Motor neuron (in vitro differentiated cells): ENCODE measurements around the gene PLA2G4B. TPM values are rescaled to one million over a fixed set of nuclear protein-coding genes. Genes with fewer than 3 reads are reported as not detected.

ENCODE experiments used
- ATAC-seq, 8 experiments: fragments of 200-7000 bp; cut with Tn5 transposase; replicated peaks in 6 of 8; 2 replicates each; pipeline ENCODE4 v1.8.0; 2021; ENCODE audit warnings: mild to moderate bottlenecking in 8 of 8, moderate library complexity in 8 of 8
- H3K27ac ChIP-seq, 2 donors: fragments of 250-450 bp; sonication (Bioruptor Pico); 2 replicates each; pipeline ENCODE4 v1.9.0; 2021; ENCODE audit warnings: antibody characterized with exemption in 2 of 2, mild to moderate bottlenecking in 2 of 2, moderate library complexity in 1 of 2
- H3K4me1 ChIP-seq, 2 donors: fragments of 250-450 bp; sonication (Bioruptor Pico); replicated peaks in 1 of 2; 2 replicates each; pipeline ENCODE4 v1.6.1; 2021; ENCODE audit warnings: antibody characterized with exemption in 2 of 2, mild to moderate bottlenecking in 2 of 2, moderate library complexity in 1 of 2
- H3K4me3 ChIP-seq, 5 donors: fragments of 250-450 bp; sonication (Bioruptor Pico); 2 replicates each; pipeline ENCODE4 v1.9.0; 2021; ENCODE audit warnings: antibody characterized with exemption in 5 of 5, mild to moderate bottlenecking in 5 of 5, moderate library complexity in 4 of 5
- WGBS, 10 experiments: fragments of 450-650 bp; shearing (Covaris generic); methylation state at CpG; one replicate each; pipeline ENCODE4 v1.0.0; 2022; 5-methylcytosine and 5-hydroxymethylcytosine counted together
- in situ Hi-C, 9 experiments: fragments of 400-800 bp; cut with MboI; loops; one replicate each; pipeline ENCODE4 v1.15.0; 2021; ENCODE audit warnings: low sequenced_read_pairs in 9 of 9, low pct_unique_long_range_greater_than_20kb in 2 of 9; ENCODE audit not compliant: unreplicated experiment in 9 of 9
- total RNA-seq, 8 experiments: library from RNA; unstranded; fragments of 300-600 nt; gene quantifications; 2 replicates each; pipeline versions ENCODE4 v1.2.3 to v1.2.4, GENCODE V29; 2022

Gene PLA2G4B
- total RNA-seq, 8 experiments from 2014 or later: 1.1 to 7.7 (median 3.6) TPM

DNA sequence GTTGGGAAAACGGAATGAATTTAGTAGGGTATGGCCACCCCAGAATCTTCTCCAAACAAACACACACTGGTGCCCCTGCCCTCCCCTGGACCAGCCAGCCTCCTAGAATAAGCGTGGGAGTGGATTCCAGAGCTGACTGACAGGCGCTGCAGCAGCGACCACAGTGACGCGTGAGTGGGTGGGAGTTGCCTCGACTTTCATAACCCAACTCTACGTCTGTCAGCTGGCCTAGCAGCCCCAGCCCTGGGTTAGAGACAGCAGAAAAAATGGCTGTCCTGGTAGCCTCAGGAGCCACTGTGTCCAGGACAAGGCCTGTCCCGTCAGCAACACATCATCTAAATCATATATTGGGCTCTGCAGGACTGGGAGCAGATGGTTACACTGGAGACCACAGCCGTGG lies 10.0 kb downstream of the PLA2G4B start:
- Histone ChIP-seq H3K4me1 (no peaks in the 10 kb centered on the region), H3K27ac (no peak overlapping the region), H3K4me3 (no peak overlapping the region)
- ATAC-seq: no peak
- WGBS, 10 experiments: 57 to 100% (median 90%) methylated on average over 1 to 2 of the region's 10 CpGs; no CpG with 5 or more reads in 4 of the 10 experiments
- in situ Hi-C loops: no loop called here

DNA sequence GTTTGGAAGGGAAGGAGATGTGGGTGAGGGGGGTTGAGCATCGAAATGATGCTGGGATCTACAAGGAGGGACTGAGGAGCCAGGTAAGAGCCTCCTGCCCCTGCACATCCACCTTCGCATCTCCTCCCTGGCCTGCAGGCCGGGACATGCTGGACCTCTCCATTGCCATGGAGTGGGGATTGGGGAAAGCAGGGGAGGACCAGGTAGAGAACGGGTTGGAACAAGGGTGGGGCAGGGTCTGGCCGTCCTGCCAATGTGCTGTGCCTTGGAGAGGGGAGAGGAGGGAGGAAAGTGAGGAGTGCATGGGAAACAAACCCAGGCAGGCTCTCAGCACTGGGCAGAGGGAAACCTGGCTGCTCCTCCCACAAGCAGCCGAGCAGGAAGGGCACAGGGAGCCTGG lies 10.6 kb downstream of the PLA2G4B start:
- in situ Hi-C loops: no loop called here
- 80 to 100% (median 95%) methylated on average over 1 to 2 of the region's 6 CpGs; no CpG with 5 or more reads in 6 of the 10 experiments for WGBS, 10 experiments
- no peak for ATAC-seq
- peaks cover 0 to 3% of the 10 kb centered on the region in 2 donors for H3K4me1 ChIP-seq
- H3K4me3 ChIP-seq: no peak overlapping the region
- no peak overlapping the region for H3K27ac ChIP-seq

DNA sequence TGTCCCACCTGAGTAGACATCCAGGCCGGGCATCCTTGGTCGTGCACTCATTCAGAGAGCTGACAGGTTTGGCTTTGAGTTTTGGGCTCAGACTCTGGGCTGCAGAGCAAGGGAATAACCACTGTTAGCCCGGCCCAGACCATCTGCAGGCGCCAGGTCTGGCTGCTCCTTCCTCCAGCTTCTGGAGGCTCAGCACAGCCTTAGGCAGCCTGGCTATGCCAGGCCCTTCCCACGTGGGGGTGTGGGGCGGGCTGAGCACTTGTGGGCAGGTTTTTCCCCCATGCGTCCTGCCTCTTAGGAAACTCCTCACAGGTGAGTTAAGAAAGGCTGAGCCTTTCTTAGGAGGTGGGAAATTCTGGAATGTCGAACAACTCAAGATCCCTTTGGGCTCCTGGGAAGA lies 11.2 kb downstream of the PLA2G4B start:
- in situ Hi-C loops: no loop called here
- H3K4me1 ChIP-seq: peaks cover 1 to 9% of the 10 kb centered on the region in 2 donors
- H3K4me3 ChIP-seq: no peak overlapping the region
- peak in 3 of 8 experiments; percentile 41 to 71 (median 66) for ATAC-seq
- 18 to 80% (median 75%) methylated on average over 1 to 4 of the region's 8 CpGs; no CpG with 5 or more reads in 4 of the 10 experiments for WGBS, 10 experiments
- no peak overlapping the region for H3K27ac ChIP-seq

DNA sequence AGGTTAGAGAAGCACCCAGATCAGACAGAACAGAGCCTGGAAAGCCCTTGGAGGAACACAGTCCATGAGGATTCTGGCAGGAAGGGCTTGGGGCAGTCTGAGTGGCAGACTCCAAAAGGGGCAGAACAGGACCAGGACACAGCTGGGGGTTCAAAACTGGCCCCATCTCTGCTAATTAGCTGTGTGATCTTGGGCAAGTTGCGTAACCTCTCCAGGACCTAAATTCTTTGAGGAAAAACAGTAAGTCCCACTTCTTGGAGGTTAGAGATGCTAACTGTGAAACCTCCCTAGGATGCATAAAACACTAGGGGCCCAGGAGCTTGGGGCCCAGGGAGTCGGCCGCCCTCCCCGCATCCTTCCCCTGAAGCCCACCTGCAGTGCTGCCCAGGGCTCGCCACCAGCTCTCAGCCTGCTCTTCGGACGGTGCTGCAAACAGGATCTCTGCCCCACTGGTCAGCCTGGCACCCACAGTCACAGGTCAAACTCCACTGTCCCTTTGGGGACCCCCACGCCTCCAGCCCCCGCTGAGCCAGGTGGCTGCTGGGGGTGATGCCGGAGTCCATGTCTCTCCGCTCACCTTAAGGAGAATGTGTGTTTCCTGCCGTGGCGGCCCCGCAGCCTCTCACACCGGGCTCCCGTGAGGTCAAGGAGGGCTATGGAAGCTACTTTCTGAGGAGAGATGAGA lies 12.0 kb downstream of the PLA2G4B start:
- Histone ChIP-seq H3K4me1 (peaks cover 9 to 17% of the 10 kb centered on the region in 2 donors), H3K4me3 (no peak overlapping the region), H3K27ac (no peak overlapping the region)
- ATAC-seq: peak in 1 of 8 experiments; percentile 8
- WGBS, 10 experiments: 60 to 100% (median 91%) methylated on average over 1 to 6 of the region's 16 CpGs; no CpG with 5 or more reads in 2 of the 10 experiments
- in situ Hi-C loops: no loop called here

DNA sequence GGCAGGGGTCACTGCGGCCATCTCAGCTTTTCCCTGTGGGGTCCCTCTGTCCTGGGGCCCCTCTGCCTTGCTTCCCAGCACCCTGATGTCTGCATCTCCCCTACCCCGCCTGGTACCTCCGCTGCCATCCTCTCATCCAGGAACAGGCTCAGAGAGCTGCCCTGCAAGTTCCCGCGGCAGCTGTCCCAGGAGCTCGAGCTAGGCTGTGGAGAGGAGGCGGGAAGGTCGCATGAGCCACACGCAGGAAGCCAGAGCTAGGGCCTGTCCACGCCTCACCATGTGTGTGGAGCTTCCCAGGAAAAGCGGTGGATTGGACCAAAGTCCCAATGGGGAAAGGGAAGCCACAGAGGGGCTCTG lies 12.5 kb downstream of the PLA2G4B start:
- ATAC-seq: no peak
- in situ Hi-C loops: no loop called here
- 3 to 100% (median 70%) methylated on average over 1 to 6 of the region's 11 CpGs; no CpG with 5 or more reads in 6 of the 10 experiments for WGBS, 10 experiments

DNA sequence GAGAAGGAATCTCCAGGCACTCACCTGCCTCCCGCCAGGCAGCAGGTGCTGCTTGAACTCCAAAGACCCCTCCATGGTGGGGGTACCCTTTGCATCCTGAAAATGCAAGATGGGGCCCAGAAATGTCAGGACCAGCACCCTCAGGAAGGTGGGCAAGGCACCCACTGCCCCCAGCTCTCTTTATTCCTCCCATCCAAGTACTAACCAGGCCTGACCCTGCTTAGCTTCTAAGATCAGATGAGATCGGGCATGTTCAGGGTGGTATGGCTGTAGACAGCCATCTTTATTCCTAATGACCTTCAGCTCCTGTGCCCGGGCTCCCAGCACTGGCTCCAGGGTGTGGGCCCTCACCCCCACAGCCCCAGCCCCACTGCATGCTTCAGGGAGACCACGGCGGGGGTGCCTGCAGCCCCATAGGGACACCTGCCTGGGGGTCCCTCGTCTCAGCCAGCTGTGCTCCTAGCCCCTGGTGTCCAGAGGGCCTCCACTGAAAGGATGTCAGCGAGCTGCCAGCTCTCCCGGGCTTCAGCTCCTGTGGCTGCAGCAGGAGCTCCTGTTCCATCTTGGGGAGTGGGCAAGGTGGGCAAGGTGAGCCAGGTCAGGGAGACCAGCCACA lies 13.2 kb downstream of the PLA2G4B start:
- no peak for ATAC-seq
- H3K4me1 ChIP-seq: peaks cover 13 to 21% of the 10 kb centered on the region in 2 donors
- in situ Hi-C loops: no loop called here
- no peak overlapping the region for H3K27ac ChIP-seq
- H3K4me3 ChIP-seq: no peak overlapping the region
- WGBS, 10 experiments: 35 to 83% (median 82%) methylated on average over 1 to 2 of the region's 8 CpGs; no CpG with 5 or more reads in 6 of the 10 experiments

More for the DNA sequence above, 12.5 kb downstream of the PLA2G4B start:
- Histone ChIP-seq H3K4me3 (no peak overlapping the region), H3K4me1 (peaks cover 13 to 21% of the 10 kb centered on the region in 2 donors), H3K27ac (no peak overlapping the region)

DNA sequence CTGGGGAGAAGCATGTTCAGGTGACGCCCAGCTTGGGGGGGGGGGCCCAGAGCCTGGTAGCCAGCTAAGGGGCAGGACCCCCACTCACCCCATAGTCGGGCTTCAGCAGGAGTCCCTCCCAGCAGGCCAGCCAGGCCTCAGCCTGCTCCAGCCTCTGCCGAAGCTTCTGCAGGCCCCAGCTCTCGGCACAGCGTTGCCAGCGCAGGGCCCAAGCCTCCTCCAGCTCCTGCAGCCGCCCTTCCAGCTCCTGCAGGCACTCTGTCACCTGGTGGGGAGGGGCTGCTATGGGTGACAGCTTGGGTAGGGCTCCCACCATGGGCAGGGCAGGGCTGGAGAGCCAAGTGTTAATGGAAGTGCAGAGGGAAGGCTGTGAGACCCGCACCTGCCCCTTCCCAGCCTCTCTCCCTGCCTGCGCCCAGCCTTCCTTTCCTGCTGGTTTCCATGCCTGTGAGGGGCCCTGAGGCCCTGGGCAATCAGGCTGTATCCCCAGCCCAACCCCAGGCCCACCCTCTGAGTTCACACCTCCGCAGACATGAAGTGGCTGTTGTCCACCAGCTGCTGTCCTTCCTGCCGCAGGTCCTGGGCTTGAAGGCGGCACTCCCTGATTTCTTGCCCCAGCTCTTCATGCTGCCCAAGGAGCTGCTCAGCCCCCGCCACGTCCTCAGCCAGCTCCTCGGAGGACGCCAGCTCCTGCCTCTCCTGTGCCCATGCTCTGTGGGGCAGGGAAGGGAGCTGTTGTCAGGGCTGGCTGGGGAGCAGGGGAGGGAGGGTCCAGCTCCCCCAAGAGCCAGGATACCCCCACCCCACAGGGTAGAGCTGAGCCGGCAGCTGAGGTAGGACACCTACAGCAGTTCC lies 14.3 kb downstream of the PLA2G4B start:
- peak in 4 of 8 experiments; percentile 1 to 45 (median 30) for ATAC-seq
- H3K4me3 ChIP-seq: no peak overlapping the region
- no peak overlapping the region for H3K27ac ChIP-seq
- 40 to 100% (median 85%) methylated on average over 1 to 2 of the region's 17 CpGs; no CpG with 5 or more reads in 4 of the 10 experiments for WGBS, 10 experiments
- in situ Hi-C loops: no loop called here
- H3K4me1 ChIP-seq: peaks cover 13 to 21% of the 10 kb centered on the region in 2 donors

DNA sequence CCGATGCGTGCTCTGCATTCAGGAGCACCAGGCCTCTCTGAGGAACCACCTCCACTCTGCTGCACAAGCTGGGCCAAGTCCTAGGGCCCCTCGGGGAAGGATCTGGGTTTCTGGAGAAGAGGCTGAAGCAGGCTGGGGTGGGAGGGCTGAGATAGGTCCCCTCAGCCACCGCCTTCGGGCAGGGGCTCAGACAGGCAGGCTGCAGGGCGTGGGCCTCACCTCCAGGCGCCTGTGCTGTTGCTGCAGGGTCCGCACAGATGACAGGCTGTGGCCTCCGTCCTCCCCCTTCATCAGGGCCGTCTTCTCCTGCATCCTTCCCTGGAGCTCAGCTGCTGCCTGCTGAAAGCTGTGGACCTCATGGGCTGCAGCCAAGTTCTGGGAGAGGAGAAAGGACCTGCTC lies 15.2 kb downstream of the PLA2G4B start:
- Histone ChIP-seq H3K4me1 (peaks cover 13 to 21% of the 10 kb centered on the region in 2 donors), H3K27ac (no peak overlapping the region), H3K4me3 (no peak overlapping the region)
- no peak for ATAC-seq
- 85% methylated on average over 2 of the region's 10 CpGs; no CpG with 5 or more reads in 9 of the 10 experiments for WGBS, 10 experiments
- in situ Hi-C loops: no loop called here

DNA sequence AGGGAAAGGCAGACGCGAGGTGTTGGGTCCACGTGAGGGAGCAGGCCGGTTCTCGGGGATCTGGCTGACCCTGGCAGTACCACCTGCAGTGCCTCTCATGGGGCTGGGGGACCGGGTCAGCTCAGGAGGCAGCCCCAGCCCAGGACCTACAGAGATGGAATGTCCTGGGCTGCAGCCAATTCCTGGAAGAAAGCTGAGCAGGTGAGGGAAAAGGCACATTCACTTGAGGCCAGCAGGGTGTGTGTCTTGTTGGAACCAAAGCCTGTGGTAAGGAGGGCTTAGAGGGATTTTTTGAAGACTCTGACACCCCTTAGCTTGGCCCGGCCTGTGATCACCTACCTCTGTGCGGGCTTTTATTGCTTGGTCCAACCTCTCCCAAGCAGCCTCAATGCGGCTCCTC lies 15.8 kb downstream of the PLA2G4B start:
- WGBS, 10 experiments: no CpG with 5 or more reads among the region's 9 CpGs
- Histone ChIP-seq H3K4me3 (no peak overlapping the region), H3K4me1 (peaks cover 13 to 21% of the 10 kb centered on the region in 2 donors), H3K27ac (no peak overlapping the region)
- ATAC-seq: no peak
- in situ Hi-C loops: no loop called here

DNA sequence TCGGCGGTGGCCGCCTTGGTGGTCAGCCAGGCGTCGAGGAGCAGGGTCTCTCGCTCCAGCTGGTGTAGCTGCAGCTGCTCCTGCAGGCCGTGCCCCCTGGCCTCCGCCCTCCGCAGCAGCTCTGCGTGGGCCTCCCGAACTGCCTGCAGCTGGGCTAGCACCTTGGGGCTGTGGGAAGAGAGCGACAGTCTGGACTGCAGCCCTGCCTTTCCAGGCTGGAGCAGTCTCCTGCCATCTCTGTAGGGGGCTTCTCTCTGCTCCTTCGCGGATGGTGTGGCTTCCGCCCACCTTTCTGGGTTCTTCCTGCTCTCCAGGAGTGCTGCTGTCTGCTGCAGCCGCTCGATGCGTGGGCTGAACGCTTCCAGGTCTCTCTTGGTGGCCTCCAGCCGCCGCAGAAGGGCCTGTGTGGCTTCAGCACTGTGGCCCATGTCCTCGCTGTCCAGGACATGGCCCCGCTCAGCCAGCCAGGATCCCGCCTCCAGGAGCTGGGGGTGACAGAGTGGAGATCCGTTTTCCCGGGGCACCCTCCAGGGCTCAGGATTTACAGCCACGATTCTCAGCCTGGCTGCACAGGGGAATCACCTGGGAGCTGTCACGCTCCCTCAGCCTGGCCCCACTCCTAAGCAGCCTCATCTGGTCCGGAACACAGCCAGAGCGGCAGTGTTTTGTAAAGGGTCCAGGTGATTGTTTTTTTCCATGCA lies 16.8 kb downstream of the PLA2G4B start:
- in situ Hi-C loops: no loop called here
- H3K27ac ChIP-seq: peak overlapping the region; percentile 49 to 68
- WGBS, 10 experiments: 62 to 80% (median 73%) methylated on average over 1 to 19 of the region's 30 CpGs; no CpG with 5 or more reads in 3 of the 10 experiments
- ATAC-seq: peak in 5 of 8 experiments; percentile 52 to 83 (median 79)
- H3K4me3 ChIP-seq: no peak overlapping the region
- peaks cover 13 to 21% of the 10 kb centered on the region in 2 donors for H3K4me1 ChIP-seq

DNA sequence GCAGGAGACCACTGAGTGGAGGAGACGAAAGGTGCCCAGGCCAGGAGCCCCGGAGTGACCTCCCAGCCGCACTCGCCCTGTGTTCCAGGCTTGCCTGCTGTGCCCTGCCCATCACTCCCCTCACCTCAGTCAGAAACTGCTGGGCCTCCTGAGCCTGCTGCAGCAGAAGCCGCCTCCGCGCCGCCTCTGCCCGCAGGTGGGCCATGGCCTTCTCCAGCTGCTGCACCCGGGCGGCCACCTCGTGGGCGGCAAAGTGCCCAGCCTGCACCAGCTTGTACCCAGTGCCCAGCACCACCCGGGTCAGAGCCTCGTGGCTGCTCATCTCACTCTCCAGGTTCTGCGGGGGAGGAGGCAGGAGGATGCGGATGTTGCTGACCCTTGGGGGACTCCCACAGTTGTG lies 17.6 kb downstream of the PLA2G4B start:
- no peak for ATAC-seq
- 55 to 94% (median 87%) methylated on average over 3 to 5 of the region's 17 CpGs; no CpG with 5 or more reads in 6 of the 10 experiments for WGBS, 10 experiments
- Histone ChIP-seq H3K4me3 (no peak overlapping the region), H3K27ac (no peak overlapping the region), H3K4me1 (peaks cover 13 to 21% of the 10 kb centered on the region in 2 donors)
- in situ Hi-C loops: no loop called here

DNA sequence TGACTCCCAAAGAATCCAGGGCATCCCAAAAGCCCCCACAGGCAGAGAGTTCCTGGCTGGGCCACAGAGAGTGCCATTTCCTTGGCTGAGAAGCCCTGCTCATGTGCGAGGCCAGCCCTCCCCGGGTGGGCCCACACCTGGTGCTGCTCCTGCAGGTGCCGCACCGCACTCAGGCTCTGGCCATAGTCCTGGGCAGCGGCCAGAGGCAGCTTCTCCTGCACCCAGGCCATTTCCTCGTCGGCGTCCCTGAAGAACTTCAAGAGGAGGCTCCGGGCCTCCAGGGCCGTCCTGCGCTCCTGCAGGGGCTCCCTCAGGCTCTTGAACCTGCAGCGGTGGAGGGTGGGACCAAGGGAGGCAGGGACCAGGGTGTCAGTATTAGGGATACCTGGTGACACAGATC lies 18.1 kb downstream of the PLA2G4B start:
- H3K27ac ChIP-seq: no peak overlapping the region
- 40 to 100% methylated on average over 2 to 4 of the region's 12 CpGs; no CpG with 5 or more reads in 8 of the 10 experiments for WGBS, 10 experiments
- H3K4me3 ChIP-seq: no peak overlapping the region
- ATAC-seq: no peak
- peaks cover 13 to 21% of the 10 kb centered on the region in 2 donors for H3K4me1 ChIP-seq
- in situ Hi-C loops: no loop called here
